Keratinocyte (primary cell): ENCODE measurements around the gene CNOT4. TPM values are rescaled to one million over a fixed set of nuclear protein-coding genes. Genes with fewer than 3 reads are reported as not detected.

Source experiments
- DNase-seq: peaks from one replicate; pipeline ENCODE4 v3.0.0-alpha.2; 2011; ENCODE audit warnings: low read depth, missing footprints, low spot score
- FAIRE-seq: peaks from 2 replicates; lab custom pipeline; 2011; peaks lifted over from hg19 to GRCh38; lab: Jason Lieb, UNC
- H2AFZ ChIP-seq: 2 replicates; pipeline ENCODE4 v1.6.0; 2012; ENCODE audit warnings: low read length, control low read depth, inconsistent platforms; ENCODE audit not compliant: control insufficient read depth
- H3K27ac ChIP-seq: 2 replicates; pipeline ENCODE4 v1.5.1; 2011; ENCODE audit warnings: low read length; ENCODE audit not compliant: control insufficient read depth, insufficient read depth
- H3K27me3 ChIP-seq: 3 replicates; pipeline ENCODE4 v1.6.0; 2011; ENCODE audit warnings: low read length; ENCODE audit not compliant: control insufficient read depth, insufficient read depth; ENCODE audit errors: extremely low read depth
- H3K36me3 ChIP-seq, 2 experiments: 2 replicates in 1 of 2; 3 replicates in 1 of 2; pipeline ENCODE4 v1.5.1; 2011; ENCODE audit warnings: low read length in 2 of 2, mild to moderate bottlenecking in 1 of 2; ENCODE audit not compliant: control insufficient read depth in 2 of 2, insufficient read depth in 2 of 2; ENCODE audit errors: extremely low read depth in 1 of 2
- H3K4me1 ChIP-seq: 3 replicates; pipeline ENCODE4 v1.5.1; 2011; ENCODE audit warnings: low read length; ENCODE audit not compliant: control insufficient read depth, insufficient read depth; ENCODE audit errors: extremely low read depth
- H3K4me2 ChIP-seq: 3 replicates; pipeline ENCODE4 v1.6.0; 2011; ENCODE audit warnings: low read depth, low read length; ENCODE audit not compliant: control insufficient read depth, insufficient read depth; ENCODE audit errors: extremely low read depth
- H3K4me3 ChIP-seq, 3 experiments: fragments of 200-600 bp in 1 of 3; sonication (generic) in 1 of 3; 2 replicates in 2 of 3; 3 replicates in 1 of 3; pipeline ENCODE4 v1.5.1; 2011 to 2016; ENCODE audit warnings: low read length in 3 of 3, mild to moderate bottlenecking in 3 of 3, control low read depth in 2 of 3, inconsistent platforms in 1 of 3, low read depth in 1 of 3, mixed read lengths in 1 of 3, mixed run types in 1 of 3, moderate library complexity in 1 of 3; ENCODE audit not compliant: control insufficient read depth in 2 of 3, insufficient read depth in 2 of 3; ENCODE audit errors: extremely low read depth in 1 of 3
- H3K79me2 ChIP-seq: 2 replicates; pipeline ENCODE4 v1.6.0; 2012; ENCODE audit warnings: low read length; ENCODE audit not compliant: control insufficient read depth, insufficient read depth
- H3K9ac ChIP-seq: 3 replicates; pipeline ENCODE4 v1.6.0; 2011; ENCODE audit warnings: low read length; ENCODE audit not compliant: control insufficient read depth, insufficient read depth; ENCODE audit errors: extremely low read depth
- H3K9me1 ChIP-seq: 3 replicates; pipeline ENCODE4 v1.6.0; 2011; ENCODE audit warnings: low read length; ENCODE audit not compliant: control insufficient read depth, insufficient read depth; ENCODE audit errors: extremely low read depth
- H3K9me3 ChIP-seq: 2 replicates; pipeline ENCODE4 v1.5.1; 2012; ENCODE audit warnings: low read depth, low read length; ENCODE audit not compliant: control insufficient read depth
- H4K20me1 ChIP-seq: 3 replicates; pipeline ENCODE4 v1.6.0; 2011; ENCODE audit warnings: low read length; ENCODE audit not compliant: control insufficient read depth, insufficient read depth; ENCODE audit errors: extremely low read depth
- EZH2 ChIP-seq: IDR thresholded peaks from one replicate; pipeline ENCODE4 v1.6.1; 2012; ENCODE audit warnings: inconsistent platforms, mild to moderate bottlenecking, low read length, moderate library complexity
- dilution Hi-C: fragments of 300-500 bp; cut with MboI; formaldehyde crosslinking; loops from one replicate; pipeline ENCODE4 v1.7.0; 2020; ENCODE audit warnings: low sequenced_read_pairs; ENCODE audit not compliant: extremely low pct_ligation_motif_present
- polyA plus RNA-seq, 5 experiments: library from polyadenylated mRNA; depleted of rRNA in 3 of 5; stranded (reverse) in 3 of 5; stranded (forward) in 1 of 5; unstranded in 1 of 5; fragments of >200 nt; gene quantifications; 1 replicate in 1 of 5; 2 replicates in 3 of 5; 3 replicates in 1 of 5; pipeline versions ENCODE4 v1.2.1 to v1.2.3, GENCODE V29; 2011 to 2012; ENCODE audit warnings: missing spikeins in 2 of 5, low read depth in 1 of 5, low replicate concordance in 1 of 5
- TF ChIP-seq, protein P1 (sequence below), 3 experiments: IDR thresholded peaks in 1 of 3; conservative IDR thresholded peaks in 1 of 3; optimal IDR thresholded peaks in 1 of 3; 2 replicates in 2 of 3; 3 replicates in 1 of 3; pipeline versions ENCODE3 to v1.5.1; 2011; ENCODE audit warnings: low read length in 3 of 3, mild to moderate bottlenecking in 3 of 3, moderate library complexity in 2 of 3, control low read depth in 1 of 3, inconsistent platforms in 1 of 3; ENCODE audit not compliant: insufficient read depth in 2 of 3; ENCODE audit errors: extremely low read depth in 1 of 3

The CNOT4 gene
- polyA plus RNA-seq, 1 donor (not counting 4 experiments of a cell fraction or from before 2014, with no cell fraction given): 11.4 TPM

DNA sequence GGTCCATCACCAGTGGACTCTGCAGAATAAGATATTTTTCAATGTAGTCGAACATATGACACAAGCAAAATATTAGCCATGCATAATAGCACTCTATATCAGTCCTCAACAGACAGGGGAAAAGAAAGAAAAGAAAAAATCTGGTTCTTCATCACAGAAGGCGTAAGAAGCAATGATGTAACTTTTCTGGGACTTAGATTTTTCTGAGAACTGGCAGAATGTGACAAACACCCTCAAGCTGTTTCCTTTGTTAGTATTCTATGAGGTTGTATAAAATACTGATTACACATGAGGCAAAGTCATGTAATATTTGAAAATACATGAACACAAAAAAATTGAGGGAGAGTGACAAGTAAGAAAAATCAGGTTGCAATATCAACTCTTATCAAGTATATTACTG lies 84.9 kb downstream of the CNOT4 start:
- Histone ChIP-seq H3K79me2 (peaks cover 23% of the 10 kb centered on the region), H3K27me3 (no peaks in the 10 kb centered on the region), H3K27ac (no peak overlapping the region), H3K36me3 (no peaks in the 10 kb centered on the region), H2AFZ (no peak overlapping the region), H4K20me1 (no peaks in the 10 kb centered on the region), H3K4me3 (no peak overlapping the region), H3K9me3 (no peaks in the 10 kb centered on the region), H3K4me2 (no peak overlapping the region), H3K9me1 (no peaks in the 10 kb centered on the region), H3K4me1 (peaks cover 5% of the 10 kb centered on the region), H3K9ac (no peak overlapping the region)
- dilution Hi-C loops: no loop called here
- no peak for TF ChIP-seq EZH2
- TF ChIP-seq, protein P1, sequence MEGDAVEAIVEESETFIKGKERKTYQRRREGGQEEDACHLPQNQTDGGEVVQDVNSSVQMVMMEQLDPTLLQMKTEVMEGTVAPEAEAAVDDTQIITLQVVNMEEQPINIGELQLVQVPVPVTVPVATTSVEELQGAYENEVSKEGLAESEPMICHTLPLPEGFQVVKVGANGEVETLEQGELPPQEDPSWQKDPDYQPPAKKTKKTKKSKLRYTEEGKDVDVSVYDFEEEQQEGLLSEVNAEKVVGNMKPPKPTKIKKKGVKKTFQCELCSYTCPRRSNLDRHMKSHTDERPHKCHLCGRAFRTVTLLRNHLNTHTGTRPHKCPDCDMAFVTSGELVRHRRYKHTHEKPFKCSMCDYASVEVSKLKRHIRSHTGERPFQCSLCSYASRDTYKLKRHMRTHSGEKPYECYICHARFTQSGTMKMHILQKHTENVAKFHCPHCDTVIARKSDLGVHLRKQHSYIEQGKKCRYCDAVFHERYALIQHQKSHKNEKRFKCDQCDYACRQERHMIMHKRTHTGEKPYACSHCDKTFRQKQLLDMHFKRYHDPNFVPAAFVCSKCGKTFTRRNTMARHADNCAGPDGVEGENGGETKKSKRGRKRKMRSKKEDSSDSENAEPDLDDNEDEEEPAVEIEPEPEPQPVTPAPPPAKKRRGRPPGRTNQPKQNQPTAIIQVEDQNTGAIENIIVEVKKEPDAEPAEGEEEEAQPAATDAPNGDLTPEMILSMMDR (optimal IDR thresholded peaks at IDR 0.05 in 1 of 3, IDR thresholded peaks at IDR 0.05 in 1 of 3, conservative IDR thresholded peaks at IDR 0.05 in 1 of 3; ENCODE audit: extremely low read depth in 1 of 3, insufficient read depth in 2 of 3, low read length in 3 of 3): no peak
- FAIRE-seq: no peak
- DNase-seq: no peak

DNA sequence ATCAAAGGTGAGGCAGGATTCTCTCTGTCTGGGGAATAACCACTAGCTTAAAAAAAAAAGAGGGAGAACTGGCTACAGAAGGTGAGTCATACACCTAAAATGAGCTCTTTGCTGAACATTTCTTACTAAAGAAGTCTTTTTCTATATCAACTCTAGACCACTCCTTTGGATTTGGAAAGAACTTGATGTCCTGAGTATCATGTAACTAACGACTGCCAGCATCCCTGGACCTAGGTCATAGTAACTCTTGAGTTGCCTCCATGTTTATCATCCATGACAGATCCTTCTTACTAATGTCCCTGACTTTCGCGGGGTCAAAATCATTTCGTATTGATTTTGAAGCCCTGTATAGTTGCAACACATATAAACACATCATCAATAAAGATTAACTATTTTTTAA lies 89.1 kb downstream of the CNOT4 start:
- Histone ChIP-seq H3K27ac (no peak overlapping the region), H3K9me3 (no peaks in the 10 kb centered on the region), H2AFZ (no peak overlapping the region), H4K20me1 (no peaks in the 10 kb centered on the region), H3K36me3 (peaks cover 0 to 4% of the 10 kb centered on the region in 2 experiments), H3K79me2 (peaks cover 10% of the 10 kb centered on the region), H3K27me3 (no peaks in the 10 kb centered on the region), H3K4me3 (no peak overlapping the region), H3K4me1 (peaks cover 5% of the 10 kb centered on the region), H3K4me2 (no peak overlapping the region), H3K9me1 (no peaks in the 10 kb centered on the region), H3K9ac (no peak overlapping the region)
- dilution Hi-C loops: no loop called here
- TF ChIP-seq EZH2: no peak
- TF ChIP-seq, protein P1 (optimal IDR thresholded peaks at IDR 0.05 in 1 of 3, IDR thresholded peaks at IDR 0.05 in 1 of 3, conservative IDR thresholded peaks at IDR 0.05 in 1 of 3; ENCODE audit: extremely low read depth in 1 of 3, insufficient read depth in 2 of 3, low read length in 3 of 3): no peak
- no peak for FAIRE-seq
- no peak for DNase-seq
